ENCODE measurements around the gene GPR42.
"Not testable (repeated sequence)": the region's sequence is repeated elsewhere in the genome, so short reads cannot be mapped to it uniquely, and the experiment has no call there.

Gene GPR42

DNA sequence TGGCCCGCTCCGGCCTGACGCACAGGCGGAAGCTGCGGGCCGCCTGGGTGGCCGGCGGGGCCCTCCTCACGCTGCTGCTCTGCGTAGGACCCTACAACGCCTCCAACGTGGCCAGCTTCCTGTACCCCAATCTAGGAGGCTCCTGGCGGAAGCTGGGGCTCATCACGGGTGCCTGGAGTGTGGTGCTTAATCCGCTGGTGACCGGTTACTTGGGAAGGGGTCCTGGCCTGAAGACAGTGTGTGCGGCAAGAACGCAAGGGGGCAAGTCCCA is 18.8 kb upstream of the GPR42 start:
- H3K27ac ChIP-seq = no peak overlapping the region
- TF ChIP-seq, protein P1, sequence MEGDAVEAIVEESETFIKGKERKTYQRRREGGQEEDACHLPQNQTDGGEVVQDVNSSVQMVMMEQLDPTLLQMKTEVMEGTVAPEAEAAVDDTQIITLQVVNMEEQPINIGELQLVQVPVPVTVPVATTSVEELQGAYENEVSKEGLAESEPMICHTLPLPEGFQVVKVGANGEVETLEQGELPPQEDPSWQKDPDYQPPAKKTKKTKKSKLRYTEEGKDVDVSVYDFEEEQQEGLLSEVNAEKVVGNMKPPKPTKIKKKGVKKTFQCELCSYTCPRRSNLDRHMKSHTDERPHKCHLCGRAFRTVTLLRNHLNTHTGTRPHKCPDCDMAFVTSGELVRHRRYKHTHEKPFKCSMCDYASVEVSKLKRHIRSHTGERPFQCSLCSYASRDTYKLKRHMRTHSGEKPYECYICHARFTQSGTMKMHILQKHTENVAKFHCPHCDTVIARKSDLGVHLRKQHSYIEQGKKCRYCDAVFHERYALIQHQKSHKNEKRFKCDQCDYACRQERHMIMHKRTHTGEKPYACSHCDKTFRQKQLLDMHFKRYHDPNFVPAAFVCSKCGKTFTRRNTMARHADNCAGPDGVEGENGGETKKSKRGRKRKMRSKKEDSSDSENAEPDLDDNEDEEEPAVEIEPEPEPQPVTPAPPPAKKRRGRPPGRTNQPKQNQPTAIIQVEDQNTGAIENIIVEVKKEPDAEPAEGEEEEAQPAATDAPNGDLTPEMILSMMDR (IDR thresholded peaks at IDR 0.05) = no peak
- TF ChIP-seq ZFX (IDR thresholded peaks at IDR 0.05; ENCODE audit: borderline replicate concordance) = no peak

DNA sequence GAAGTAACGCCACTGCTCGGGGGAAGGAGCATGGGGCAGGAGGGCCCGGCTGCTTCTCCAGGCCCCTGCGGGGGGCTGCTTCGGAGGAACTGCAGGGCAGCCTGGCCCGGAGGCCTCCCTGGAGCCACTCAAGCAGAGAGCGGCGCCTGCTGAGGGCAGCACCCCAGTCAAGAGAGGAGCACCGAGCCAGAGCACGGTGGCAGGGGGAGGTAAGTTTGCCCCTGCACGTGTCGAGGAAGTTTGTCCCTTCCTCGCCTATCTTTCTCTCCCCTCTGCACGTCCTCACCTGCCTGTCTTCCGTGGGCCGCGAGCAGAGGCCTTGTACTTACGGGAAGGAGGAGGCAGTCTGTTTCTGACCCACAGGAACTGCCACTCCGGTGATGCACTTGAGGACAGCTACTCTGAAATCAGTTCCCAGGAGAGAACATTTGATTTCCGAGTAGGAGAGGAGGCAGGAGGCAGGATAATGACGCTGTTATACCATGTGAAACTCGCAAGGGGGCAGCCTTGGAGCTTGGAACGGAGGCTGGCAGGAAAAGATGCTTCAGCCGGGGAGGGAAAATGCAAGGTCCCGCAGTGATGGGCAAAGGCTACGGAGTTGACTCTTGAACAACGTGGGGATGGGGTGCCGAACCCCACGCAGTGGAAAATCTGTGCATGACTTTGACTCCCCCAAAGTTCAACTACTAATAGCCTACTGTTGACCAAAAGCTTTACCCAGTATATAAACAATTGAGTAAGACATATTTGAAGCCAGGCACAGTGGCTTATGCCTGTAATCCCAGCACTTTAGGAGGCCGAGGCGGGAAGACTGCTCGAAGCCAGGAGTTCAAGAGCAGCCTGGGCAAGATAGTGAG is 18.2 kb upstream of the GPR42 start:
- TF ChIP-seq, protein P1 (IDR thresholded peaks at IDR 0.05) = peak; percentile 86
- TF ChIP-seq ZFX (IDR thresholded peaks at IDR 0.05; ENCODE audit: borderline replicate concordance) = no peak

DNA sequence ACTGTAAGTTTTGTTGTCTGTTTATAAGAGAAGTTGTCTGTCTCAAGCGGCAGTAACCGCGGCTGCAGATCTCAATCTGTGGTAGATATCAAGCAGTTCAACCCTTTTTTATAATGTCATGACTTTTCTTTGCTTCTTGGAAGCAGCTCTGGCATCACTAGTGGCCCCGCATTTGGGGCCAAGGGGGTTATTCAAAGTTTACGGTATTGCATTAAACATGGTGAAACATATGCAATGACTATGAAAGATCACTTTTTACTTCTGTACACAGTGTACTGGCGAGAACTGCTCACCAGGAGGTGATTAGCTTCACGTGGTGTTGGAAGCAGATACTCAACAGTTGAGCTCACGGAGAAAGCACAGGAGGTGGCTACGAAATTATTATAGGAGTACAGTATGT is 17.2 kb upstream of the GPR42 start:
- H3K27ac ChIP-seq = no peak overlapping the region

More for the DNA sequence above, 18.2 kb upstream of the GPR42 start:
- H3K27ac ChIP-seq = no peak overlapping the region

DNA sequence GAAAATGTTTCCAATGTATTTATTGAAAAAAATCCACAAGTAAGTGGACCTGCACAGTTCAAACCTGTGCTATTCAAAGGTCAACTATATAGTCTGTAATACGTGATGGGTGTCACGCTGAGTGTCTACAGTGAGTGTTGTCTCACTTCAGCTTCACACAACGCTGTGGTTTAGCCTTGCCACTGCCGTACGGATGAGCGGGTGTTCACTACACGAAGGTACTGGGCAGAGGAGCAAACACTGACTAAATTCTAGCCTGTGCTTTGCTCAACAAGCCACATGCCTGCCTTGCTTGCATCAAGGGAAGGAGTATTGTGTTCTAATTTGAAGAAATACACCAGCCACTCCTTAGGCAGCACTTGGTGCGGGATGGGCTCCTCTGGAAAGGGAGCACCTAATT is 16.0 kb upstream of the GPR42 start:
- H3K27ac ChIP-seq = no peak overlapping the region
- TF ChIP-seq, protein P1 (IDR thresholded peaks at IDR 0.05) = no peak
- TF ChIP-seq ZFX (IDR thresholded peaks at IDR 0.05; ENCODE audit: borderline replicate concordance) = no peak

More for the DNA sequence above, 17.2 kb upstream of the GPR42 start:
- TF ChIP-seq, protein P1 (IDR thresholded peaks at IDR 0.05) = no peak
- no peak for TF ChIP-seq ZFX (IDR thresholded peaks at IDR 0.05; ENCODE audit: borderline replicate concordance)

DNA sequence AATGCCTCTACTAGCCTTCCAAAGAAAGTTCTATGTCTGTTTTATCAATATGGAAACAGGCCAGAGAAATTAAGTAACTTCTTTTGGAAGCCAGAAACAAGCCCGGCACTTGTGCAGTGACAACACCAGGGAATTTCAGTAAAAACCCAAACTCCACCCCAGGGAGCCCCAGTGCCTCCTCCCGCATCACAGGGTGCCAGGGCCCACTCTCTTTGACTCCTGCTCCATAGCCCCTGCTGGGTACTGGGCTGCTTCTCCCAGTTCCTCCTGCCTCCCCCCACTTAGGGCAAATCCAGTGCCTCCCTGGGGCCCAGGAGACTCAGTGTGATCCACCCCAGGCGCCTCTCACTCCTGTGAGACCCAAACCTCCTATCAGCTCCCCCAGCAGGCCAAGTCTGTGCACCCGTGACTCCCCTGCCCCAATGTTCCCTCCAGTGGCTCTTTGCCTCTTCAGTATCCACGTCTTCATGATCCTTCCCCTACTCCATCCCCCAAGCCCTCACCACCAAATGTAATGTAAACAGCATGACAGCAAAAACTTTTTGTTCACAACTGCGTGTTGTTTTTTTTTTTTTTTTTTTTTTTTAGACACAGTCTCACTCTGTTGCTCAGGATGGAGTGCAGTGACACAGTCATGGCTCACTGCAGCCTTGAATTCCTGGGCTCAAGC is 14.9 kb upstream of the GPR42 start:
- H3K27ac ChIP-seq = no peak overlapping the region
- TF ChIP-seq, protein P1 (IDR thresholded peaks at IDR 0.05) = no peak
- TF ChIP-seq ZFX (IDR thresholded peaks at IDR 0.05; ENCODE audit: borderline replicate concordance) = no peak

DNA sequence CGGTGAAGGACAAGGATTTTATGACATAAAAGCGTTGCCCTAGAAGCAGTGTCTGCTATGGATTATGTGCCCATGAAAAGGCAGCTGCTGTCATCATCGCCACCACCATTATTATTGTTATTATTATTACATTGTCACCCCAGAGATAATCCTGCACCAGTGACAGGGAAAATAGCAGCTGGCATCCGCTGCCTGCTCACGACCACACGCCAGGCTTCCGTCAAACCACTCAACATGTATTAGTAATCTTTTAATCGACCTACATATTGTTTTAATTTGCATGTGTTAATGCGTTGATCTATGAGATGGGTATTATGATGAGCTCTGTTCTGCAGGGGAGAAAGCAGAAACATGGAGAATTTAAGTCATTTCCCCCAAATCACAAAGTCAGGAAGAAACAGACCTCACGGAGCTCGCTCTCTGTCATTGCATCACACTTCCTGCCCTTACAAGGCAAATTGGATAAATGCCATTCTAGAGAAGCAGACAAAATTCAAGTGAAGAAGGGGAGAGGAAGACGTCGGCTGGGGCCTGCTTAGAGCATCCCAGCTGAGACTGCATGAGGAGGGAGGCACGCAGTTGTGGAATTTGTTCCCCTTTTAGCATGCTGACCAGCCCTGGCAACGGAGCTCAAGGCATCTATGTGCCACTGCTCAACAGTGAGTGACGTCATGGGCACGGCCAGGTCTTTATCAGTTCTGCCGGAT is 12.8 kb upstream of the GPR42 start, which contains the start of gene FFAR3:
Gene FFAR3 (plus strand): TSS at position 594 of the 707 bp plus-strand sequence. CDS start 431 bp downstream, outside the sequence.
- H3K27ac ChIP-seq = no peak within 1 kb of the TSS
- TF ChIP-seq ZFX (IDR thresholded peaks at IDR 0.05; ENCODE audit: borderline replicate concordance) = no peak
- TF ChIP-seq, protein P1 (IDR thresholded peaks at IDR 0.05) = no peak

DNA sequence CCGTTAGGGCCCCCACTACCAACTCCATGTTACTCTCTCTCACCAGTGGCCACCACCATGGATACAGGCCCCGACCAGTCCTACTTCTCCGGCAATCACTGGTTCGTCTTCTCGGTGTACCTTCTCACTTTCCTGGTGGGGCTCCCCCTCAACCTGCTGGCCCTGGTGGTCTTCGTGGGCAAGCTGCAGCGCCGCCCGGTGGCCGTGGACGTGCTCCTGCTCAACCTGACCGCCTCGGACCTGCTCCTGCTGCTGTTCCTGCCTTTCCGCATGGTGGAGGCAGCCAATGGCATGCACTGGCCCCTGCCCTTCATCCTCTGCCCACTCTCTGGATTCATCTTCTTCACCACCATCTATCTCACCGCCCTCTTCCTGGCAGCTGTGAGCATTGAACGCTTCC is 12.0 kb upstream of the GPR42 start:
- H3K27ac ChIP-seq = not testable (repeated sequence)

DNA sequence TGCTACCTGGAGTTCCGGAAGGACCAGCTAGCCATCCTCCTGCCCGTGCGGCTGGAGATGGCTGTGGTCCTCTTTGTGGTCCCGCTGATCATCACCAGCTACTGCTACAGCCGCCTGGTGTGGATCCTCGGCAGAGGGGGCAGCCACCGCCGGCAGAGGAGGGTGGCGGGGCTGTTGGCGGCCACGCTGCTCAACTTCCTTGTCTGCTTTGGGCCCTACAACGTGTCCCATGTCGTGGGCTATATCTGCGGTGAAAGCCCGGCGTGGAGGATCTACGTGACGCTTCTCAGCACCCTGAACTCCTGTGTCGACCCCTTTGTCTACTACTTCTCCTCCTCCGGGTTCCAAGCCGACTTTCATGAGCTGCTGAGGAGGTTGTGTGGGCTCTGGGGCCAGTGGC is 11.5 kb upstream of the GPR42 start:
- not testable (repeated sequence) for H3K27ac ChIP-seq

DNA sequence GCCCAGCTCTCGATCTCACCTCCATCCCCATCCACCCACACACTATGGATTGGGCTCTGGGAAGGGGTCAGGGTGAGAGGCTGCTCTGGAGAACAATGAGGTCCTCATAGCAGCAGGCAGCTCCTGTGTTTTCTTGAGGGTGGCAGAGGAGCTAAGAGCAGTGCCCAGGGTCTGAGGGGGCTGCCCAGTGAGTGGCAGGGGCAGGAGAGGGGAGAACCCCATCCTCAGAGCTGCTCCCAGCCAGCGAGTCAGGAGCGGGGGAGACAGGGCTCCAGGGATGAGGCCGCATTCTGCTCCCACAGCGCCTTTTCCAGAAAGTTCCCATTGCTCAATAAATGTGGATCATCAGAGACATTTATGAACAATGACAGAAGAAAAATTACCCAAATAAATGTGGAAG is 10.8 kb upstream of the GPR42 start:
- H3K27ac ChIP-seq = not testable (repeated sequence)
